Measurements from ENCODE around the gene LGR4.

Gene LGR4

GRCh38 chr11:27421819-27422494 lies 50.6 kb downstream of the LGR4 start:
- no peak for DNase-seq

- DNase-seq, result no peak
Measured at GRCh38 chr11:27420722-27421572, 51.6 kb downstream of the LGR4 start.

GRCh38 chr11:27420217-27420616 lies 52.4 kb downstream of the LGR4 start:
- DNase-seq, result no peak

GRCh38 chr11:27418356-27418755 lies 54.2 kb downstream of the LGR4 start:
- no peak for DNase-seq

GRCh38 chr11:27416568-27417176 lies 55.9 kb downstream of the LGR4 start:
- DNase-seq, result no peak

- DNase-seq, result no peak
Measured at GRCh38 chr11:27414644-27415043, 57.9 kb downstream of the LGR4 start.

- no peak for DNase-seq
Measured at GRCh38 chr11:27413218-27413617, 59.4 kb downstream of the LGR4 start.

GRCh38 chr11:27412192-27412691 lies 60.3 kb downstream of the LGR4 start:
- DNase-seq, result no peak

- DNase-seq, result no peak
Measured at GRCh38 chr11:27411328-27411727, 61.3 kb downstream of the LGR4 start.

GRCh38 chr11:27410272-27410671 lies 62.3 kb downstream of the LGR4 start:
- DNase-seq, result no peak

GRCh38 chr11:27409742-27410141 lies 62.8 kb downstream of the LGR4 start:
- DNase-seq, result no peak

- DNase-seq, result no peak
Measured at GRCh38 chr11:27409049-27409448, 63.5 kb downstream of the LGR4 start.

GRCh38 chr11:27408246-27408800 lies 64.3 kb downstream of the LGR4 start:
- DNase-seq, result no peak

- DNase-seq, result no peak
Measured at GRCh38 chr11:27406498-27407354, 65.9 kb downstream of the LGR4 start.

- no peak for DNase-seq
Measured at GRCh38 chr11:27405134-27405533, 67.5 kb downstream of the LGR4 start.

- DNase-seq, result no peak
Measured at GRCh38 chr11:27404427-27404826, 68.2 kb downstream of the LGR4 start.

- DNase-seq, result no peak
Measured at GRCh38 chr11:27403195-27403594, 69.4 kb downstream of the LGR4 start.

GRCh38 chr11:27402450-27402849 lies 70.1 kb downstream of the LGR4 start:
- no peak for DNase-seq

- no peak for DNase-seq
Measured at GRCh38 chr11:27401833-27402316, 70.7 kb downstream of the LGR4 start.

- no peak for DNase-seq
Measured at GRCh38 chr11:27401280-27401832, 71.2 kb downstream of the LGR4 start.

GRCh38 chr11:27398400-27398770 lies 74.2 kb downstream of the LGR4 start:
- DNase-seq, result no peak
